Type B pancreatic cell (in vitro differentiated cells): ENCODE results near the gene FASLG. TPM values are rescaled to one million over a fixed set of nuclear protein-coding genes. Genes with fewer than 3 reads are reported as not detected.

Experiments
- DNase-seq: peaks from one replicate; pipeline ENCODE4 v3.0.0; 2021; ENCODE audit warnings: mixed read lengths; ENCODE audit not compliant: unreplicated experiment; ENCODE audit errors: extremely low spot score
- H3K27ac Mint-ChIP-seq: 2 replicates; pipeline ENCODE4 v1.8.0; 2021; ENCODE audit warnings: mild to moderate bottlenecking, mixed read lengths
- H3K27me3 Mint-ChIP-seq: 2 replicates; pipeline ENCODE4 v1.8.0; 2021; ENCODE audit warnings: mixed read lengths
- H3K36me3 Mint-ChIP-seq: 2 replicates; pipeline ENCODE4 v1.8.0; 2021; ENCODE audit warnings: mixed read lengths
- H3K4me1 Mint-ChIP-seq: one replicate; pipeline ENCODE4 v1.8.0; 2021; ENCODE audit warnings: mixed read lengths; ENCODE audit not compliant: unreplicated experiment
- H3K4me3 Mint-ChIP-seq: 2 replicates; pipeline ENCODE4 v1.8.0; 2021; ENCODE audit warnings: mild to moderate bottlenecking, mixed read lengths
- H3K9me3 Mint-ChIP-seq: 2 replicates; pipeline ENCODE4 v1.8.0; 2021; ENCODE audit warnings: mixed read lengths
- total RNA-seq: library from RNA; stranded (reverse); gene quantifications from 2 replicates; pipeline ENCODE4 v1.2.1, GENCODE V29; 2021; ENCODE audit warnings: low replicate concordance
- TF ChIP-seq, protein P1 (sequence below): fragments of 200-600 bp; sonication (generic); conservative IDR thresholded peaks from 2 replicates; pipeline ENCODE4 v1.5.0; 2021; ENCODE audit warnings: antibody characterized with exemption, mild to moderate bottlenecking

Gene FASLG
- total RNA-seq, 1 donor from 2014 or later: not detected

DNA sequence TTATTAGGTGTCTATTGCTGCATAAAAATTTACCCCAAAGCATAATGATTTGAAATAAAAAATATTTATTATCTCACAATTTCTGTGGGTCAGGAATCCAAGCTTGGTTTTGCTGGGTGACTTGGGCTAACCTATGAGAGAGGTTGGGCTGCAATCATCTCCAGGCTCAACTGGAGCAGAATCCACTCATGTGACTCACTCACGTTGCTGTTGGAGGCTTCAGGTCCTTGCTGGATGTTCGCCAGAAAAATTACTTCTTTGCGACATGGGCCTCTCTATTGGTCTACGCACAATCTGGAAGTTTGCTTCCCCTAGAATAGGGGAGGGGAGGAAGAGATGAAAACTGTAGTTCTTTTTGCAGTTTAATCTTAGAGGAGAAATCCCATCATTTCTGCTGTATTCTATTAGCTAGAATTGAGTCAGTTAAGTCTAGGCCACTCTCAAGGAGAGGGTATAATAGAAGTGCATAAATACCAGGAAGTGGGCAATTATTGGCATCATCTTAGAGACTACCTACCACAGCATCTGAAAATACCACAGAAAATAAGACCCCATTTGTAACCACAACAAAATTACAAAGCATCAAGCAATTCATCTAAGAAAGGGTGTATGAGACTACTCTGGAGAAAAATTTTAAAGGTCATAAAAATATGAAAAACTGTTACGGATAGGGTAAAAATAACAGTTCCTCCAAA lies 5.7 kb upstream of the FASLG start:
- no peak overlapping the region for H3K4me3 Mint-ChIP-seq
- H3K27ac Mint-ChIP-seq: no peak overlapping the region
- H3K27me3 Mint-ChIP-seq: no peaks in the 10 kb centered on the region
- TF ChIP-seq, protein P1, sequence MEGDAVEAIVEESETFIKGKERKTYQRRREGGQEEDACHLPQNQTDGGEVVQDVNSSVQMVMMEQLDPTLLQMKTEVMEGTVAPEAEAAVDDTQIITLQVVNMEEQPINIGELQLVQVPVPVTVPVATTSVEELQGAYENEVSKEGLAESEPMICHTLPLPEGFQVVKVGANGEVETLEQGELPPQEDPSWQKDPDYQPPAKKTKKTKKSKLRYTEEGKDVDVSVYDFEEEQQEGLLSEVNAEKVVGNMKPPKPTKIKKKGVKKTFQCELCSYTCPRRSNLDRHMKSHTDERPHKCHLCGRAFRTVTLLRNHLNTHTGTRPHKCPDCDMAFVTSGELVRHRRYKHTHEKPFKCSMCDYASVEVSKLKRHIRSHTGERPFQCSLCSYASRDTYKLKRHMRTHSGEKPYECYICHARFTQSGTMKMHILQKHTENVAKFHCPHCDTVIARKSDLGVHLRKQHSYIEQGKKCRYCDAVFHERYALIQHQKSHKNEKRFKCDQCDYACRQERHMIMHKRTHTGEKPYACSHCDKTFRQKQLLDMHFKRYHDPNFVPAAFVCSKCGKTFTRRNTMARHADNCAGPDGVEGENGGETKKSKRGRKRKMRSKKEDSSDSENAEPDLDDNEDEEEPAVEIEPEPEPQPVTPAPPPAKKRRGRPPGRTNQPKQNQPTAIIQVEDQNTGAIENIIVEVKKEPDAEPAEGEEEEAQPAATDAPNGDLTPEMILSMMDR: no peak
- H3K4me1 Mint-ChIP-seq: no peaks in the 10 kb centered on the region
- DNase-seq: no peak
- no peaks in the 10 kb centered on the region for H3K9me3 Mint-ChIP-seq
- H3K36me3 Mint-ChIP-seq: no peaks in the 10 kb centered on the region

DNA sequence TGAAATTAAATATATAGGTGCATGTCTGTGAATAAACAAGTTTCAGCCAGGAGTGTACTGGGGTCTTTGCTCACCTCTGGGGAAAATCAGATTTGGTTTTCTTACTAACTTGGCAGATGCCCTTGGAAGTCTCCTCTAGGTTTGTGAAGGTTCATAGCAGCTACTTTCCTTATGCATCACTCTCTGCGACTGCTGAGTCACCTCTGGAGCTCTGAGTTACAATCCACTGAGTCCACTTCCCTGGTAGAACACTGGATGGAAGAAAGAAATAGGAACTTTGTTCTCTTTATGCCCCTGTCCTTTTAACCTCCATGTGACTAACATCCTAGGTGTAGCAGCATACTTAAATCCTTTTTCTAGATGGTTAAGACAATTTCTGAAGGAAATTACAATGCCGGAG lies 4.4 kb upstream of the FASLG start:
- TF ChIP-seq, protein P1: no peak
- Mint-ChIP-seq H3K4me1 (no peaks in the 10 kb centered on the region), H3K36me3 (no peaks in the 10 kb centered on the region), H3K9me3 (no peaks in the 10 kb centered on the region), H3K4me3 (no peak overlapping the region), H3K27me3 (no peaks in the 10 kb centered on the region), H3K27ac (no peak overlapping the region)
- no peak for DNase-seq

DNA sequence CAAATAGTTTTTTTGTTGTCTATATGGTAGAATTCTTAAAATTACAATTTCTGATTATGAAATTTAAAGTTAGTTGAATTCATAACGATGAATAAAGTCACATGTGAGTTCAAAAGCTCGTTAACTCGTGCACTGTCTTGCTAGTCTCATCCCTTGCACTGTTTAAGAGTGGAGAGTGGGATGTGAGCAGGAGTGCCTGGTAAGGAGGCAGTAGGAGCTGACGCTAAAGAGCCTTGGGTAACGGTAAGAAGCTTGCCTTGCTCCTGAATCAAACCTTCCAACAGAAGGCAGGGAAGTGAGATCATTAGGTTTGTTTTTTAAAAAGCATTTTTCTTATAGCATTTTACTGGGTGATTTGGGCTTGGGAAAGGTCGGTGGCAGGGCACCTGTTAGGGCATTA lies 2.3 kb upstream of the FASLG start:
- no peaks in the 10 kb centered on the region for H3K36me3 Mint-ChIP-seq
- TF ChIP-seq, protein P1: no peak
- no peaks in the 10 kb centered on the region for H3K9me3 Mint-ChIP-seq
- H3K27me3 Mint-ChIP-seq: no peaks in the 10 kb centered on the region
- no peak for DNase-seq
- no peaks in the 10 kb centered on the region for H3K4me1 Mint-ChIP-seq
- no peak overlapping the region for H3K27ac Mint-ChIP-seq
- no peak overlapping the region for H3K4me3 Mint-ChIP-seq

DNA sequence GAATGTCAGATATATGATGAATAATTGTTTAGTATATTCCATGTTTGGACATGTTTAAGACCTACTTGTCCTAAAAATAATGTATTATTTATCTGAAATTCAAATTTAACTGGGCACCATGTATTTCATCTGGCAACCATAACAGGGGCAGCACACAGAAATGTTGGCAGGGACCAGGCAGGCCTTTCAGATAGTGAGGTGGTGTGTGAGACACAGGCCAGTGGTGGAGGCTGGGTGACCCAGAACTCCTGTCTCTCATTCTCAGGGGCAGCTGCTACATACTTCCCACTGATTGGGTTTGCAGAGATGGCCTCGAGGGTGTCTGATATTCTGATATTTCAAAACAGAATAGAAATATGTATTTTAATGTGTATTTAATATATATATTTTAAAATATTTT lies 1.3 kb upstream of the FASLG start:
- no peak for DNase-seq
- no peak overlapping the region for H3K27ac Mint-ChIP-seq
- TF ChIP-seq, protein P1: no peak
- no peaks in the 10 kb centered on the region for H3K36me3 Mint-ChIP-seq
- no peaks in the 10 kb centered on the region for H3K9me3 Mint-ChIP-seq
- H3K4me1 Mint-ChIP-seq: no peaks in the 10 kb centered on the region
- H3K4me3 Mint-ChIP-seq: no peak overlapping the region
- peaks cover 3% of the 10 kb centered on the region for H3K27me3 Mint-ChIP-seq

DNA sequence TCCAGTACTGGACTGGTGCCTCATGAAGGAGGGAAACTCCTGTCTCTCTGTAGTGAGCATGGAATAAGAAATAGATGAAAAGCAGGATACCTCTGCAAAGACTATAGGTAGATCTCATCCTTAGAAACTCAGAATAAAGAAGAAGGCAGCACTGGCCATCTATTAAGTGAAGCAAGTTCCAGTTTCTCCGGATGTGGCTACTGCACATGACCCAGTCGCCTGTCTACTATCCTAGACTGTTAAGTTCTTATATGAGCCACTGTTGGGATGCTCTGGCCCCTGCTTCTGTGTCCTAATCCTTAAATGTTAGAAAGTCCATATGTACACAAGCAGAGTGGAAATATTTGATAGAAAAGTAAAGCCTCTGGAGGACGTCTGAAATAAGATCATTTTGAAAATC lies 2.2 kb downstream of the FASLG start:
- Mint-ChIP-seq H3K27me3 (peaks cover 5% of the 10 kb centered on the region), H3K27ac (no peak overlapping the region), H3K4me1 (no peaks in the 10 kb centered on the region), H3K9me3 (peaks cover 6% of the 10 kb centered on the region), H3K36me3 (no peaks in the 10 kb centered on the region), H3K4me3 (no peak overlapping the region)
- TF ChIP-seq, protein P1: no peak
- DNase-seq: no peak
